NB4 (cell line): ENCODE data around the gene RAB3C.

ENCODE experiments used
- MYC ChIP-seq: IDR thresholded peaks from 2 replicates; pipeline ENCODE4 v1.6.1; 2011; ENCODE audit warnings: low read depth, low read length
- TF ChIP-seq, protein P1 (sequence below): IDR thresholded peaks from one replicate; pipeline ENCODE4 v1.5.1; 2012; ENCODE audit warnings: low read depth, low read length

DNA sequence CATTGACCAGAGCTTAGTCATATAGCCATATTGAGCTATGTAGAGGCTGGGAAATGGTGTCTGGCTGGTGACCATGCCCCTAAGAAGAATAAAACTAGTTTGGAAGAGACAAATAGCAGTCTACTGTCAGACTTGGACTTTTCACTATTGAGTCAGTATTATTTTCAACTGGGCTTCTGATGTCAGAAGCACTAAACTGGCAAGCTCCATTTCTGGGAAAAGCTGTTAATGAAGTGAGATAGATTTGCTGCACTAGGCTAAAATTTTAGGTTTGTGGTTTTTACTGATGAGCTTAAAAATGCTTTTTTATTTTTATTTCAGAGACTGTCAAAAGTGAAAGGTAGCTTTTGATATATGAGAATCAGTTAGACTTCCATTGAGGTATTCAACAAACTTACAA is 220.2 kb downstream of the RAB3C start:
- no peak for TF ChIP-seq MYC
- TF ChIP-seq, protein P1, sequence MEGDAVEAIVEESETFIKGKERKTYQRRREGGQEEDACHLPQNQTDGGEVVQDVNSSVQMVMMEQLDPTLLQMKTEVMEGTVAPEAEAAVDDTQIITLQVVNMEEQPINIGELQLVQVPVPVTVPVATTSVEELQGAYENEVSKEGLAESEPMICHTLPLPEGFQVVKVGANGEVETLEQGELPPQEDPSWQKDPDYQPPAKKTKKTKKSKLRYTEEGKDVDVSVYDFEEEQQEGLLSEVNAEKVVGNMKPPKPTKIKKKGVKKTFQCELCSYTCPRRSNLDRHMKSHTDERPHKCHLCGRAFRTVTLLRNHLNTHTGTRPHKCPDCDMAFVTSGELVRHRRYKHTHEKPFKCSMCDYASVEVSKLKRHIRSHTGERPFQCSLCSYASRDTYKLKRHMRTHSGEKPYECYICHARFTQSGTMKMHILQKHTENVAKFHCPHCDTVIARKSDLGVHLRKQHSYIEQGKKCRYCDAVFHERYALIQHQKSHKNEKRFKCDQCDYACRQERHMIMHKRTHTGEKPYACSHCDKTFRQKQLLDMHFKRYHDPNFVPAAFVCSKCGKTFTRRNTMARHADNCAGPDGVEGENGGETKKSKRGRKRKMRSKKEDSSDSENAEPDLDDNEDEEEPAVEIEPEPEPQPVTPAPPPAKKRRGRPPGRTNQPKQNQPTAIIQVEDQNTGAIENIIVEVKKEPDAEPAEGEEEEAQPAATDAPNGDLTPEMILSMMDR, result no peak
